A549 (cell line): ENCODE measurements around the gene AMOTL1. TPM values are rescaled to one million over a fixed set of nuclear protein-coding genes. Genes with fewer than 3 reads are reported as not detected.

Experiments
- ATAC-seq, 2 experiments: fragments of 200-7000 bp in 1 of 2; fragments of >200 bp in 1 of 2; cut with Nextera tagmentation in 1 of 2; cut with Tn5 transposase in 1 of 2; 3 replicates each; pipeline versions ENCODE4 v1.8.0 to v1.9.1; 2018 to 2020; ENCODE audit warnings: mild to moderate bottlenecking in 1 of 2, moderate library complexity in 1 of 2
- CTCF ChIA-PET: fragments of 300-600 bp; sonication (Branson Sonifier 250); formaldehyde crosslinking; extraction: SDS; loops from one replicate; lab custom pipeline; 2021; ENCODE audit warnings: antibody characterized with exemption, inconsistent platforms; lab: Yijun Ruan, JAX
- POLR2A ChIA-PET: fragments of 350-600 bp; formaldehyde crosslinking; extraction: SDS; loops from one replicate; lab custom pipeline; 2021; ENCODE audit warnings: antibody characterized with exemption, inconsistent platforms; lab: Yijun Ruan, JAX
- DNase-seq, 2 experiments: peaks; one replicate each; pipeline versions ENCODE4 v3.0.0 to v3.0.0-alpha.2; 2011 to 2016; ENCODE audit warnings: low read depth in 1 of 2, low spot score in 1 of 2
- FAIRE-seq: peaks from 2 replicates; lab custom pipeline; 2011; peaks lifted over from hg19 to GRCh38; lab: Jason Lieb, UNC
- H3K27ac ChIP-seq, 2 experiments: fragments of >200 bp; sonication (Bioruptor Twin); formaldehyde crosslinking; 3 replicates each; pipeline ENCODE4 v1.5.1; 2016 to 2017
- H3K4me1 ChIP-seq: fragments of >200 bp; sonication (Bioruptor Twin); formaldehyde crosslinking; 3 replicates; pipeline ENCODE4 v1.6.1; 2016
- H3K4me2 ChIP-seq: fragments of >200 bp; sonication (Bioruptor Twin); formaldehyde crosslinking; 3 replicates; pipeline ENCODE4 v1.6.1; 2016
- H3K4me3 ChIP-seq: fragments of >200 bp; sonication (Bioruptor Twin); formaldehyde crosslinking; 3 replicates; pipeline ENCODE4 v1.5.1; 2016
- H3K9me3 ChIP-seq: fragments of >200 bp; sonication (Bioruptor Twin); formaldehyde crosslinking; 3 replicates; pipeline ENCODE4 v1.6.1; 2016
- ATOH8 ChIP-seq: fragments of 250-450 bp; sonication (Bioruptor Pico); IDR thresholded peaks from 2 replicates; pipeline ENCODE4 v1.5.0; 2020; ENCODE audit warnings: low read depth, mild to moderate bottlenecking, moderate library complexity
- BCL3 ChIP-seq: fragments of >200 bp; sonication (Bioruptor Twin); formaldehyde crosslinking; IDR thresholded peaks from 3 replicates; pipeline ENCODE4 v1.6.1; 2016
- CBX8 ChIP-seq: fragments of 200-600 bp; sonication (generic); IDR thresholded peaks from 2 replicates; pipeline ENCODE4 v1.6.1; 2016
- CEBPB ChIP-seq, 2 experiments: fragments of >200 bp in 1 of 2; sonication (Bioruptor Twin) in 1 of 2; formaldehyde crosslinking in 1 of 2; IDR thresholded peaks; 2 replicates each; pipeline ENCODE4 v1.6.1; 2012 to 2016
- CHD2 ChIP-seq: fragments of 150-350 bp; IDR thresholded peaks from 2 replicates; pipeline ENCODE4 v1.6.1; 2014; ENCODE audit warnings: low read length; ENCODE audit not compliant: partially characterized antibody
- CTCF ChIP-seq: fragments of >200 bp; sonication (Bioruptor Twin); formaldehyde crosslinking; IDR thresholded peaks from 3 replicates; pipeline ENCODE4 v1.5.1; 2016
- E2F6 ChIP-seq: IDR thresholded peaks from 2 replicates; pipeline ENCODE4 v1.6.1; 2012; ENCODE audit warnings: low read depth, borderline replicate concordance
- EHF ChIP-seq: fragments of 250-450 bp; sonication (Bioruptor Pico); IDR thresholded peaks from 2 replicates; pipeline ENCODE4 v1.5.0; 2020; ENCODE audit warnings: mild to moderate bottlenecking
- EP300 ChIP-seq, 2 experiments: fragments of >200 bp; sonication (Bioruptor Twin); formaldehyde crosslinking; IDR thresholded peaks; 2 replicates in 1 of 2; 3 replicates in 1 of 2; pipeline ENCODE4 v1.6.1; 2016 to 2017
- GATA3 ChIP-seq: IDR thresholded peaks from 2 replicates; pipeline ENCODE4 v1.6.1; 2012; ENCODE audit warnings: borderline replicate concordance
- HDAC2 ChIP-seq: fragments of 200-600 bp; sonication (generic); IDR thresholded peaks from 2 replicates; pipeline ENCODE4 v1.6.1; 2016
- HES2 ChIP-seq: fragments of >200 bp; sonication (Bioruptor Twin); formaldehyde crosslinking; IDR thresholded peaks from 2 replicates; pipeline ENCODE4 v1.6.1; 2016
- HOXA7 ChIP-seq: fragments of 250-450 bp; sonication (Bioruptor Pico); IDR thresholded peaks from 2 replicates; pipeline ENCODE4 v1.5.0; 2020; ENCODE audit warnings: mild to moderate bottlenecking, moderate library complexity
- HOXB5 ChIP-seq: fragments of 250-450 bp; sonication (Bioruptor Pico); IDR thresholded peaks from 2 replicates; pipeline ENCODE4 v1.5.0; 2020; ENCODE audit warnings: mild to moderate bottlenecking, moderate library complexity
- JUNB ChIP-seq: fragments of >200 bp; sonication (Bioruptor Twin); formaldehyde crosslinking; IDR thresholded peaks from 2 replicates; pipeline ENCODE4 v1.6.1; 2016
- KDM5A ChIP-seq: fragments of 200-600 bp; sonication (generic); IDR thresholded peaks from 2 replicates; pipeline ENCODE4 v1.6.1; 2016; ENCODE audit warnings: antibody characterized with exemption, mild to moderate bottlenecking
- MAFK ChIP-seq: fragments of 450-650 bp; IDR thresholded peaks from 2 replicates; pipeline ENCODE4 v1.6.1; 2014; ENCODE audit not compliant: partially characterized antibody
- MAX ChIP-seq: IDR thresholded peaks from 2 replicates; pipeline ENCODE4 v1.6.1; 2012
- MAZ ChIP-seq: fragments of 150-350 bp; IDR thresholded peaks from 2 replicates; pipeline ENCODE4 v1.6.1; 2014; ENCODE audit warnings: antibody characterized with exemption, low read depth, low read length, borderline replicate concordance
- NPAS2 ChIP-seq: fragments of 250-450 bp; sonication (Bioruptor Pico); IDR thresholded peaks from 2 replicates; pipeline ENCODE4 v1.8.0; 2022; ENCODE audit warnings: mild to moderate bottlenecking, moderate library complexity, borderline replicate concordance
- NR3C1 ChIP-seq: fragments of >200 bp; sonication (Bioruptor Twin); formaldehyde crosslinking; IDR thresholded peaks from 3 replicates; pipeline ENCODE4 v1.6.1; 2017
- PHF8 ChIP-seq: fragments of 200-600 bp; sonication (generic); IDR thresholded peaks from 2 replicates; pipeline ENCODE4 v1.6.1; 2016; ENCODE audit warnings: low read depth, mild to moderate bottlenecking, antibody characterized with exemption, moderate library complexity, borderline replicate concordance
- POLR2A ChIP-seq: IDR thresholded peaks from 2 replicates; pipeline ENCODE4 v1.6.1; 2012; ENCODE audit warnings: mild to moderate bottlenecking, low read length
- SREBF2 ChIP-seq: fragments of 450-650 bp; IDR thresholded peaks from 2 replicates; pipeline ENCODE4 v1.6.1; 2014; ENCODE audit warnings: mild to moderate bottlenecking, moderate library complexity
- TP53 ChIP-seq: fragments of 250-450 bp; sonication (Bioruptor Pico); IDR thresholded peaks from 2 replicates; pipeline ENCODE4 v1.5.0; 2021; ENCODE audit warnings: mild to moderate bottlenecking, moderate library complexity
- ZC3H11A ChIP-seq: fragments of 450-650 bp; IDR thresholded peaks from 2 replicates; pipeline ENCODE4 v1.6.1; 2014; ENCODE audit warnings: antibody characterized with exemption, mild to moderate bottlenecking
- WGBS: methylation state at CpG from one replicate; pipeline ENCODE4 v1.1.6; 2017; ENCODE audit errors: missing lambda C conversion rate; 5-methylcytosine and 5-hydroxymethylcytosine counted together
- polyA plus RNA-seq, 4 experiments: library from polyadenylated mRNA; depleted of rRNA in 3 of 4; stranded (reverse); fragments of >200 nt; fragmentation: RNase III in 1 of 4; extraction: RNeasy Plus Mini Kit Qiagen cat#74134 plus additional on column Dnase treatment in 1 of 4; gene quantifications; 2 replicates in 3 of 4; 3 replicates in 1 of 4; pipeline ENCODE4 v1.2.3, GENCODE V29; 2011 to 2017

The AMOTL1 gene
- polyA plus RNA-seq, 2 of the 4 experiments (the other 2 are of a cell fraction) = 3.9 to 12.2 TPM

- no peaks in the 10 kb centered on the region for H3K9me3 ChIP-seq
- no peak overlapping the region for H3K4me3 ChIP-seq
- DNase-seq = no peak
- TF ChIP-seq ATOH8 (CRISPR knock-in tag) (no peak), POLR2A (no peak), BCL3 (no peak), MAX (no peak), JUNB (no peak), KDM5A (no peak), ZC3H11A (no peak), HOXA7 (CRISPR knock-in tag) (no peak), MAZ (no peak), HOXB5 (CRISPR knock-in tag) (no peak), HDAC2 (no peak), NPAS2 (CRISPR knock-in tag) (no peak), NR3C1 (no peak), CTCF (no peak), SREBF2 (no peak), HES2 (no peak), EP300 (IDR thresholded peaks at IDR 0.05) (no peak), PHF8 (no peak)
- TF ChIP-seq, all 56 proteins: peak for 0
- 90% methylated on average over 11 of the region's 11 CpGs for whole genome bisulfite sequencing
- H3K4me1 ChIP-seq = peaks cover 32% of the 10 kb centered on the region
- POLR2A ChIA-PET = no interaction called here
- CTCF ChIA-PET = interaction anchor here (1.2 kb wide), 1 partner anchor 14 kb away, joined by 3 read pairs; no protein-coding TSS in a partner anchor
- H3K27ac ChIP-seq = no peak overlapping the region
- no peak overlapping the region for H3K4me2 ChIP-seq
- ATAC-seq (no peak; a peak in 1 of 6 replicates), FAIRE-seq (no peak)
These were observed 12.7 kb upstream of the AMOTL1 start for GRCh38 chr11:94755494-94755893.

- Histone ChIP-seq H3K9me3 (no peaks in the 10 kb centered on the region), H3K4me1 (peaks cover 16% of the 10 kb centered on the region), H3K27ac (no peak overlapping the region), H3K4me2 (no peak overlapping the region), H3K4me3 (no peak overlapping the region)
- DNase-seq = no peak
- TF ChIP-seq EHF (no peak), MAFK (no peak), CEBPB (IDR thresholded peaks at IDR 0.05) (no peak), NR3C1 (no peak), EP300 (IDR thresholded peaks at IDR 0.05) (no peak), HOXB5 (CRISPR knock-in tag) (no peak), CTCF (no peak), CBX8 (no peak), CHD2 (no peak), POLR2A (no peak), E2F6 (no peak), BCL3 (no peak), TP53 (CRISPR knock-in tag) (no peak), NPAS2 (CRISPR knock-in tag) (no peak), GATA3 (no peak)
- FAIRE-seq = no peak
- CTCF ChIA-PET = no interaction called here
- WGBS = 90% methylated on average over 5 of the region's 5 CpGs
- ATAC-seq = no peak
- POLR2A ChIA-PET = no interaction called here
These were observed 11.0 kb upstream of the AMOTL1 start for GRCh38 chr11:94757037-94757735.
